NCI-H2081 treated with DMSO at 0.1 percent for 48 hours (cell line): Measurements from ENCODE around the gene UTP25.
"Not testable (repeated sequence)": the region's sequence is repeated elsewhere in the genome, so short reads cannot be mapped to it uniquely, and the experiment has no call there.

ENCODE experiments used
- DNase-seq: peaks from one replicate; lab custom pipeline; 2025; lab: John Stamatoyannopoulos, UW

UTP25 gene

GRCh38 chr1:209827384-209828262 is at the start of gene UTP25:
TSS of gene UTP25 (plus strand) at chr1:209827972. CDS start at chr1:209828064, 92 bp downstream.
- peak; percentile 92 for DNase-seq

GRCh38 chr1:209778102-209778501 is 49.7 kb upstream of the UTP25 start:
- DNase-seq: no peak

- no peak for DNase-seq
These were observed 47.5 kb upstream of the UTP25 start for GRCh38 chr1:209780268-209780667.

GRCh38 chr1:209783386-209783785 is 44.4 kb upstream of the UTP25 start:
- DNase-seq: no peak

GRCh38 chr1:209784265-209785169 is 43.3 kb upstream of the UTP25 start, which contains the start of gene C1orf74:
TSS of gene C1orf74 (minus strand) at chr1:209784559. CDS start at chr1:209783634, 925 bp downstream.
- DNase-seq: peak; percentile 87

- DNase-seq: no peak
These were observed 42.2 kb upstream of the UTP25 start for GRCh38 chr1:209785592-209785991.

- no peak for DNase-seq
These were observed 41.6 kb upstream of the UTP25 start for GRCh38 chr1:209786146-209786545.

- DNase-seq: no peak
These were observed 40.2 kb upstream of the UTP25 start for GRCh38 chr1:209787551-209787950.

- DNase-seq: no peak
These were observed 38.5 kb upstream of the UTP25 start for GRCh38 chr1:209789245-209789644.

GRCh38 chr1:209790286-209791193 is 37.2 kb upstream of the UTP25 start:
- no peak for DNase-seq

GRCh38 chr1:209791920-209792319 is 35.9 kb upstream of the UTP25 start:
- DNase-seq: no peak

GRCh38 chr1:209793711-209794110 is 34.1 kb upstream of the UTP25 start:
- not testable (repeated sequence) for DNase-seq

GRCh38 chr1:209797978-209798639 is 29.7 kb upstream of the UTP25 start:
- DNase-seq: no peak

GRCh38 chr1:209800984-209801834 is 26.6 kb upstream of the UTP25 start:
- DNase-seq: no peak

- no peak for DNase-seq
These were observed 25.5 kb upstream of the UTP25 start for GRCh38 chr1:209802117-209802779.

GRCh38 chr1:209802780-209803152 is 25.0 kb upstream of the UTP25 start:
- no peak for DNase-seq

GRCh38 chr1:209803568-209803967 is 24.2 kb upstream of the UTP25 start:
- DNase-seq: no peak

- no peak for DNase-seq
These were observed 22.4 kb upstream of the UTP25 start for GRCh38 chr1:209805341-209805781.
